22Rv1 (cell line): ENCODE measurements around the gene TOPBP1.
"Not testable (repeated sequence)": the region's sequence is repeated elsewhere in the genome, so short reads cannot be mapped to it uniquely, and the experiment has no call there.

Experiments used
- ZFX ChIP-seq: fragments of 450-650 bp; IDR thresholded peaks from 2 replicates; pipeline ENCODE4 v1.6.1; 2017; ENCODE audit warnings: antibody characterized with exemption, borderline replicate concordance
- TF ChIP-seq, protein P1 (sequence below): fragments of 450-650 bp; IDR thresholded peaks from 2 replicates; pipeline ENCODE4 v1.5.1; 2017; ENCODE audit warnings: mild to moderate bottlenecking

DNA sequence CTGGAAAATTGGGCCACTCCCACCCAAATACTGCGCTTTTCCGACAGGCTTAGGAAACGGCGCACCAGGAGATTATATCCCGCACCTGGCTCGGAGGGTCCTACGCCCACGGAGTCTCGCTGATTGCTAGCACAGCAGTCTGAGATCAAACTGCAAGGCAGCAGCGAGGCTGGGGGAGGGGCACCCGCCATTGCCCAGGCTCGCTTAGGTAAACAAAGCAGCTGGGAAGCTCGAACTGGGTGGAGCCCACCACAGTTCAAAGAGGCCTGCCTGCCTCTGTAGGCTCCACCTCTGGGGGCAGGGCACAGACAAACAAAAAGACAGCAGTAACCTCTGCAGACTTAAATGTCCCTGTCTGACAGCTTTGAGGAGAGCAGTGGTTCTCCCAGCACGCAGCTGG lies 110.2 kb downstream of the TOPBP1 start:
- TF ChIP-seq, protein P1, sequence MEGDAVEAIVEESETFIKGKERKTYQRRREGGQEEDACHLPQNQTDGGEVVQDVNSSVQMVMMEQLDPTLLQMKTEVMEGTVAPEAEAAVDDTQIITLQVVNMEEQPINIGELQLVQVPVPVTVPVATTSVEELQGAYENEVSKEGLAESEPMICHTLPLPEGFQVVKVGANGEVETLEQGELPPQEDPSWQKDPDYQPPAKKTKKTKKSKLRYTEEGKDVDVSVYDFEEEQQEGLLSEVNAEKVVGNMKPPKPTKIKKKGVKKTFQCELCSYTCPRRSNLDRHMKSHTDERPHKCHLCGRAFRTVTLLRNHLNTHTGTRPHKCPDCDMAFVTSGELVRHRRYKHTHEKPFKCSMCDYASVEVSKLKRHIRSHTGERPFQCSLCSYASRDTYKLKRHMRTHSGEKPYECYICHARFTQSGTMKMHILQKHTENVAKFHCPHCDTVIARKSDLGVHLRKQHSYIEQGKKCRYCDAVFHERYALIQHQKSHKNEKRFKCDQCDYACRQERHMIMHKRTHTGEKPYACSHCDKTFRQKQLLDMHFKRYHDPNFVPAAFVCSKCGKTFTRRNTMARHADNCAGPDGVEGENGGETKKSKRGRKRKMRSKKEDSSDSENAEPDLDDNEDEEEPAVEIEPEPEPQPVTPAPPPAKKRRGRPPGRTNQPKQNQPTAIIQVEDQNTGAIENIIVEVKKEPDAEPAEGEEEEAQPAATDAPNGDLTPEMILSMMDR = not testable (repeated sequence)
- not testable (repeated sequence) for TF ChIP-seq ZFX
